Lower lobe of right lung (tissue), 2 donors: ENCODE results near the gene MYOZ3. TPM values are rescaled to one million over a fixed set of nuclear protein-coding genes. Genes with fewer than 3 reads are reported as not detected.

Experiments
- ATAC-seq, 2 donors: fragments of 200-7000 bp; cut with Tn5 transposase; one replicate each; pipeline ENCODE4 v1.9.1; 2020 to 2022; ENCODE audit warnings: mild to moderate bottlenecking in 2 of 2, moderate library complexity in 2 of 2
- DNase-seq: peaks from one replicate; pipeline ENCODE4 v3.0.0-alpha.2; 2020
- H3K27ac ChIP-seq: fragments of 200-600 bp; one replicate; pipeline ENCODE4 v1.8.0; 2022
- H3K27me3 ChIP-seq: fragments of 200-600 bp; one replicate; pipeline ENCODE4 v1.8.0; 2022; ENCODE audit warnings: low read depth
- H3K36me3 ChIP-seq: fragments of 200-600 bp; one replicate; pipeline ENCODE4 v1.8.0; 2022; ENCODE audit warnings: mild to moderate bottlenecking
- H3K4me1 ChIP-seq: fragments of 200-600 bp; one replicate; pipeline ENCODE4 v1.8.0; 2022
- H3K4me3 ChIP-seq: fragments of 200-600 bp; one replicate; pipeline ENCODE4 v1.8.0; 2022; ENCODE audit warnings: mild to moderate bottlenecking
- H3K9me3 ChIP-seq: fragments of 200-600 bp; one replicate; pipeline ENCODE4 v1.8.0; 2022
- CTCF ChIP-seq: fragments of 200-600 bp; IDR thresholded peaks from one replicate; pipeline ENCODE4 v1.8.0; 2022; ENCODE audit warnings: antibody characterized with exemption, mild to moderate bottlenecking
- intact Hi-C: fragments of 100-400 bp; cut with DNase I; formaldehyde crosslinking; loops from one replicate; pipeline ENCODE4 v1.11.0; 2022
- total RNA-seq: library from RNA; stranded (reverse); fragmentation: NEBNext Ultra II Directional; extraction: Animal tissue kit (Norgen Biotek cat#: 25700); gene quantifications from one replicate; pipeline ENCODE4 v1.2.1, GENCODE V29; 2021
- donor health status: DM: no; HTN: yes; CAD: no; lungs with severe emphysema.

Gene MYOZ3
- total RNA-seq, 1 donor from 2014 or later, result 0.92 TPM

- intact Hi-C loops, result no loop called here
- DNase-seq (peak; percentile 57), ATAC-seq (peak; percentile 59 to 67)
- H3K4me1 ChIP-seq, result peaks cover 93% of the 10 kb centered on the region
- peak overlapping the region; percentile 62 for H3K27ac ChIP-seq
- no peak overlapping the region for H3K4me3 ChIP-seq
- H3K36me3 ChIP-seq, result no peaks in the 10 kb centered on the region
- no peaks in the 10 kb centered on the region for H3K9me3 ChIP-seq
- no peaks in the 10 kb centered on the region for H3K27me3 ChIP-seq
- no peak for TF ChIP-seq CTCF
These were observed 45.8 kb upstream of the MYOZ3 start for GRCh38 chr5:150615141-150615699.

- intact Hi-C loops, result no loop called here
- H3K4me3 ChIP-seq, result no peak overlapping the region
- DNase-seq, result peak; percentile 60
- peaks cover 91% of the 10 kb centered on the region for H3K4me1 ChIP-seq
- H3K27ac ChIP-seq, result peak overlapping the region; percentile 62
- no peak for TF ChIP-seq CTCF
- H3K27me3 ChIP-seq, result no peaks in the 10 kb centered on the region
- no peaks in the 10 kb centered on the region for H3K36me3 ChIP-seq
- ATAC-seq, result peak; percentile 9 to 49
- H3K9me3 ChIP-seq, result no peaks in the 10 kb centered on the region
These were observed 45.0 kb upstream of the MYOZ3 start for GRCh38 chr5:150616024-150616470.

GRCh38 chr5:150616506-150616905, 44.5 kb upstream of the MYOZ3 start:
- Histone ChIP-seq H3K4me1 (peaks cover 93% of the 10 kb centered on the region), H3K4me3 (no peak overlapping the region), H3K27ac (no peak overlapping the region), H3K9me3 (no peaks in the 10 kb centered on the region), H3K36me3 (no peaks in the 10 kb centered on the region), H3K27me3 (no peaks in the 10 kb centered on the region)
- TF ChIP-seq CTCF, result no peak
- intact Hi-C loops, result no loop called here
- ATAC-seq (no peak), DNase-seq (no peak)

GRCh38 chr5:150618163-150618562, 42.9 kb upstream of the MYOZ3 start:
- DNase-seq (no peak), ATAC-seq (peak in 1 of 2 donors; percentile 5)
- H3K4me1 ChIP-seq, result peaks cover 88% of the 10 kb centered on the region
- TF ChIP-seq CTCF, result no peak
- H3K27ac ChIP-seq, result peak overlapping the region; percentile 76
- intact Hi-C loops, result no loop called here
- no peaks in the 10 kb centered on the region for H3K27me3 ChIP-seq
- no peak overlapping the region for H3K4me3 ChIP-seq
- no peaks in the 10 kb centered on the region for H3K9me3 ChIP-seq
- no peaks in the 10 kb centered on the region for H3K36me3 ChIP-seq

- DNase-seq (no peak), ATAC-seq (peak in 1 of 2 donors; percentile 25)
- Histone ChIP-seq H3K9me3 (no peaks in the 10 kb centered on the region), H3K36me3 (no peaks in the 10 kb centered on the region), H3K27me3 (no peaks in the 10 kb centered on the region), H3K4me1 (peaks cover 88% of the 10 kb centered on the region), H3K4me3 (no peak overlapping the region), H3K27ac (peak overlapping the region; percentile 76)
- intact Hi-C loops, result no loop called here
- no peak for TF ChIP-seq CTCF
These were observed 42.3 kb upstream of the MYOZ3 start for GRCh38 chr5:150618588-150619281.
